SU-DHL-6 (cell line): Measurements from ENCODE around the gene CEP192.
"Not testable (repeated sequence)": the region's sequence is repeated elsewhere in the genome, so short reads cannot be mapped to it uniquely, and the experiment has no call there.

ENCODE experiments used
- H2AFZ ChIP-seq: fragments of 200-600 bp; sonication (generic); 2 replicates; pipeline ENCODE4 v1.6.1; 2014; ENCODE audit warnings: low read depth, mild to moderate bottlenecking, moderate library complexity, mixed read lengths, antibody characterized with exemption, low read length; ENCODE audit not compliant: severe bottlenecking
- H3F3A ChIP-seq: fragments of 200-600 bp; shearing (Covaris generic); 2 replicates; pipeline ENCODE4 v1.6.0; 2016; ENCODE audit warnings: antibody characterized with exemption, mild to moderate bottlenecking; ENCODE audit not compliant: insufficient read depth
- H3K27ac ChIP-seq: fragments of 200-600 bp; sonication (generic); 2 replicates; pipeline ENCODE4 v1.5.1; 2016; ENCODE audit warnings: low read depth, mild to moderate bottlenecking, low read length, moderate library complexity, mixed read lengths
- H3K27me3 ChIP-seq: fragments of 200-600 bp; sonication (generic), shearing (Covaris generic); 2 replicates; pipeline ENCODE4 v1.6.0; 2014; ENCODE audit warnings: mild to moderate bottlenecking, low read length
- H3K36me3 ChIP-seq: fragments of 200-600 bp; sonication (generic); 2 replicates; pipeline ENCODE4 v1.6.1; 2014; ENCODE audit warnings: mild to moderate bottlenecking, low read length, mixed read lengths
- H3K4me2 ChIP-seq: fragments of 300-600, 200-600 bp; shearing (Covaris generic), sonication (generic); 2 replicates; pipeline ENCODE4 v1.6.0; 2014; ENCODE audit warnings: low read length, low read depth, mild to moderate bottlenecking; ENCODE audit not compliant: poor library complexity, severe bottlenecking
- H3K4me3 ChIP-seq: fragments of 200-600 bp; sonication (generic); 2 replicates; pipeline ENCODE4 v1.5.1; 2014; ENCODE audit warnings: antibody characterized with exemption, low read length, mild to moderate bottlenecking, mixed read lengths; ENCODE audit not compliant: insufficient read depth, poor library complexity, severe bottlenecking
- H3K79me2 ChIP-seq: fragments of 200-600 bp; sonication (generic); 2 replicates; pipeline ENCODE4 v1.6.1; 2014; ENCODE audit warnings: mild to moderate bottlenecking, low read length, moderate library complexity; ENCODE audit not compliant: insufficient read depth
- H3K9ac ChIP-seq: fragments of 200-600 bp; sonication (generic); 2 replicates; pipeline ENCODE4 v1.7.0; 2014; ENCODE audit warnings: mild to moderate bottlenecking, low read length
- H3K9me2 ChIP-seq: fragments of 200-600 bp; sonication (generic); replicated peaks from 2 replicates; pipeline ENCODE4 v1.6.1; 2014; ENCODE audit warnings: low read length; ENCODE audit not compliant: insufficient read depth
- H3K9me3 ChIP-seq: fragments of 200-600 bp; sonication (generic); 2 replicates; pipeline ENCODE4 v1.6.1; 2014; ENCODE audit warnings: low read length, mixed read lengths; ENCODE audit not compliant: insufficient read depth
- H4K20me1 ChIP-seq: fragments of 200-600 bp; sonication (generic); 2 replicates; pipeline ENCODE4 v1.6.1; 2014; ENCODE audit warnings: low read depth, mild to moderate bottlenecking, antibody characterized with exemption, low read length, moderate library complexity, mixed read lengths
- CTCF ChIP-seq: fragments of 200-600 bp; sonication (generic); IDR thresholded peaks from one replicate; pipeline ENCODE4 v1.5.1; 2017; ENCODE audit warnings: antibody characterized with exemption, mild to moderate bottlenecking, low read length, moderate library complexity; ENCODE audit not compliant: insufficient read depth, poor library complexity, severe bottlenecking
- EZH2phosphoT487 ChIP-seq: fragments of 200-600 bp; sonication (generic), shearing (Covaris generic); conservative IDR thresholded peaks from 2 replicates; pipeline ENCODE4 v1.6.1; 2018; ENCODE audit warnings: mild to moderate bottlenecking, antibody characterized with exemption, low read length, moderate library complexity, mixed read lengths

The CEP192 gene

GRCh38 chr18:12973562-12974213 is 17.5 kb upstream of the CEP192 start:
- H3K4me3 ChIP-seq = no peak overlapping the region
- no peaks in the 10 kb centered on the region for H3K79me2 ChIP-seq
- TF ChIP-seq CTCF (no peak), EZH2phosphoT487 (no peak)
- no peaks in the 10 kb centered on the region for H3F3A ChIP-seq
- no peak overlapping the region for H3K9ac ChIP-seq
- no peak overlapping the region for H2AFZ ChIP-seq
- H3K9me2 ChIP-seq = no peaks in the 10 kb centered on the region
- no peaks in the 10 kb centered on the region for H3K27me3 ChIP-seq
- H3K4me2 ChIP-seq = no peak overlapping the region
- no peaks in the 10 kb centered on the region for H4K20me1 ChIP-seq
- no peaks in the 10 kb centered on the region for H3K9me3 ChIP-seq
- peaks cover 15% of the 10 kb centered on the region; the same call in 1 of the 2 replicates for H3K36me3 ChIP-seq
- H3K27ac ChIP-seq = no peak overlapping the region

GRCh38 chr18:12975488-12975887 is 15.7 kb upstream of the CEP192 start:
- Histone ChIP-seq H3K9ac (no peak overlapping the region), H3K79me2 (no peaks in the 10 kb centered on the region), H3K27ac (no peak overlapping the region), H2AFZ (no peak overlapping the region), H3K36me3 (peaks cover 17% of the 10 kb centered on the region; the same call in 1 of the 2 replicates), H3K4me2 (no peak overlapping the region), H3K27me3 (no peaks in the 10 kb centered on the region), H3K4me3 (no peak overlapping the region), H3F3A (no peaks in the 10 kb centered on the region), H3K9me2 (no peaks in the 10 kb centered on the region), H3K9me3 (no peaks in the 10 kb centered on the region), H4K20me1 (no peaks in the 10 kb centered on the region)
- TF ChIP-seq CTCF = no peak

- Histone ChIP-seq H3K27ac (no peak overlapping the region), H4K20me1 (no peaks in the 10 kb centered on the region), H3K27me3 (no peaks in the 10 kb centered on the region), H3K36me3 (peaks cover 17% of the 10 kb centered on the region; the same call in 1 of the 2 replicates), H3F3A (no peaks in the 10 kb centered on the region), H3K9me3 (no peaks in the 10 kb centered on the region), H3K4me3 (no peak overlapping the region), H3K79me2 (no peaks in the 10 kb centered on the region), H3K4me2 (no peak overlapping the region), H3K9ac (no peak overlapping the region), H3K9me2 (no peaks in the 10 kb centered on the region), H2AFZ (no peak overlapping the region)
- no peak for TF ChIP-seq CTCF
- TF ChIP-seq EZH2phosphoT487 = no peak
Observed at GRCh38 chr18:12976305-12976704, 14.9 kb upstream of the CEP192 start.

- H3K9me2 ChIP-seq, H3K9ac ChIP-seq, H3K79me2 ChIP-seq, H3K9me3 ChIP-seq, H3K27ac ChIP-seq, H3K4me3 ChIP-seq, H4K20me1 ChIP-seq, H3K4me2 ChIP-seq, H3K27me3 ChIP-seq, H2AFZ ChIP-seq, H3F3A ChIP-seq: not testable (repeated sequence)
- peaks cover 33% of the 10 kb centered on the region for H3K36me3 ChIP-seq
Observed at GRCh38 chr18:12980065-12980464, 11.1 kb upstream of the CEP192 start.
